AG04449 (cell line): Measurements from ENCODE around the gene PLAU.

ENCODE experiments used
- CTCF ChIA-PET: fragments of 350-600 bp; formaldehyde crosslinking; extraction: SDS; loops from one replicate; lab custom pipeline; 2021; ENCODE audit warnings: antibody characterized with exemption; lab: Yijun Ruan, JAX
- POLR2A ChIA-PET: fragments of 400-600, 350-600 bp; formaldehyde crosslinking; extraction: SDS; loops from one replicate; lab custom pipeline; 2020; ENCODE audit warnings: antibody characterized with exemption, inconsistent platforms; lab: Yijun Ruan, JAX
- DNase-seq: peaks from one replicate; pipeline ENCODE4 v3.0.0-alpha.2; 2010; ENCODE audit warnings: low read depth, low spot score
- H3K4me3 ChIP-seq: 2 replicates; pipeline ENCODE4 v1.5.1; 2011; ENCODE audit warnings: low read depth, mild to moderate bottlenecking, control low read depth, low read length
- TF ChIP-seq, protein P1 (sequence below): IDR thresholded peaks from one replicate; pipeline ENCODE4 v1.5.1; 2011; ENCODE audit warnings: mild to moderate bottlenecking, moderate library complexity, low read length, control low read depth, inconsistent platforms; ENCODE audit not compliant: insufficient read depth; ENCODE audit errors: missing control alignments

The PLAU gene

DNA sequence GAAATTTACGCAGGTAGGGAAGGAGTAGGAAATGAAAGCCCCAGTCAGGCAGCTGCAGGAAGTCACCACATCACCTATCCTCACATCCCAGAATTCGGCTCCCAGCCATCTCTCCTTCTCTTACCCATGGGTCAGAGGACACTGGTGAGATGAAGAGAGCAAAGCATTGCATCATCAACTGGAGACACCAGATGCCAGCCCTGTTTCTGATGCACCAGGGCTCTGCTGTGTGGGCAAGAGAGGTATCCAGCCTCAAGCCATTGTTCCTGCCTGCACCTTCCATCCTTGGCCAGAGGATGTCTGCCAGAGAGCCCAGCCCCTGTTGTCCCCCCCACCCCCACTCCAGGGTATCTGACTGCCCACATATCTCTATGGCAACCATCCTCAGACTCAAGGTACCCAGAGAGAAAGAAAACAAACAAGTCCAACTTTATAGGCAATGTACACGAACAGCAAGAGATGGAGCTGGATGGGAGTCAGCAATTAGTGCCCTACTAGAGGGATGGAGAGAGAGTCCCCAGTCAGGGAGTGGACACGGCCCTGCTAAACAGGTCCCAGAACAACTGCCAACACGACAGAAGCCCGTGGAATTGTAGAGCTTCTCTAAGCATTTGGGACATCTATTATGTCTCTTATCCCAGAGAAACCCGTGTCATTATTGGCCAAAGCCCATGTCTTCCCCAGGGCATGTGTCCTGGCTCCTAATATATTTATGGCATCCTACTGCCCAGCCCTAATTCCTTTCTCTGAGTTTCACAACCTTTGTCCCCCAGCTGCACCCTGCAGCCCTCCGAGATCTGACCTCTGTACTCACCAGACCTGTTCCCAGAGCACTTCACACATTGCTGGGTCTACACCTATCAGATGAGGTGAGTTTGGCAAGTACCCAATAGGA is 39.4 kb upstream of the PLAU start:
- no peak for DNase-seq
- ChIA-PET POLR2A (no interaction called here), CTCF (interaction anchor here (0.7 to 16.8 kb wide), 9 partner anchors 9 to 69 kb away, joined by 3 to 249 read pairs (median 4); no protein-coding TSS in a partner anchor)
- TF ChIP-seq, protein P1, sequence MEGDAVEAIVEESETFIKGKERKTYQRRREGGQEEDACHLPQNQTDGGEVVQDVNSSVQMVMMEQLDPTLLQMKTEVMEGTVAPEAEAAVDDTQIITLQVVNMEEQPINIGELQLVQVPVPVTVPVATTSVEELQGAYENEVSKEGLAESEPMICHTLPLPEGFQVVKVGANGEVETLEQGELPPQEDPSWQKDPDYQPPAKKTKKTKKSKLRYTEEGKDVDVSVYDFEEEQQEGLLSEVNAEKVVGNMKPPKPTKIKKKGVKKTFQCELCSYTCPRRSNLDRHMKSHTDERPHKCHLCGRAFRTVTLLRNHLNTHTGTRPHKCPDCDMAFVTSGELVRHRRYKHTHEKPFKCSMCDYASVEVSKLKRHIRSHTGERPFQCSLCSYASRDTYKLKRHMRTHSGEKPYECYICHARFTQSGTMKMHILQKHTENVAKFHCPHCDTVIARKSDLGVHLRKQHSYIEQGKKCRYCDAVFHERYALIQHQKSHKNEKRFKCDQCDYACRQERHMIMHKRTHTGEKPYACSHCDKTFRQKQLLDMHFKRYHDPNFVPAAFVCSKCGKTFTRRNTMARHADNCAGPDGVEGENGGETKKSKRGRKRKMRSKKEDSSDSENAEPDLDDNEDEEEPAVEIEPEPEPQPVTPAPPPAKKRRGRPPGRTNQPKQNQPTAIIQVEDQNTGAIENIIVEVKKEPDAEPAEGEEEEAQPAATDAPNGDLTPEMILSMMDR = no peak
- H3K4me3 ChIP-seq = no peak overlapping the region

- TF ChIP-seq, protein P1 = peak; percentile 52
- ChIA-PET CTCF (interaction anchor here (1.0 to 16.8 kb wide), 8 partner anchors 8 to 68 kb away, joined by 3 to 249 read pairs (median 4); no protein-coding TSS in a partner anchor), POLR2A (no interaction called here)
- DNase-seq = no peak
- H3K4me3 ChIP-seq = peak overlapping the region; percentile 12; the same call in 1 of the 2 replicates
These were observed 38.7 kb upstream of the PLAU start for GRCh38 chr10:73872190-73872710.

- ChIA-PET POLR2A (interaction anchor here (0.6 to 1.2 kb wide), 2 partner anchors 23 to 179 kb away, joined by 3 to 6 read pairs; no protein-coding TSS in a partner anchor), CTCF (interaction anchor here (1.1 to 17.1 kb wide), 7 partner anchors 10 to 68 kb away, joined by 3 to 518 read pairs (median 5); no protein-coding TSS in a partner anchor)
- DNase-seq = no peak
- H3K4me3 ChIP-seq = peak overlapping the region; percentile 76
- TF ChIP-seq, protein P1 = no peak
These were observed 37.6 kb upstream of the PLAU start for GRCh38 chr10:73873142-73873837.

DNA sequence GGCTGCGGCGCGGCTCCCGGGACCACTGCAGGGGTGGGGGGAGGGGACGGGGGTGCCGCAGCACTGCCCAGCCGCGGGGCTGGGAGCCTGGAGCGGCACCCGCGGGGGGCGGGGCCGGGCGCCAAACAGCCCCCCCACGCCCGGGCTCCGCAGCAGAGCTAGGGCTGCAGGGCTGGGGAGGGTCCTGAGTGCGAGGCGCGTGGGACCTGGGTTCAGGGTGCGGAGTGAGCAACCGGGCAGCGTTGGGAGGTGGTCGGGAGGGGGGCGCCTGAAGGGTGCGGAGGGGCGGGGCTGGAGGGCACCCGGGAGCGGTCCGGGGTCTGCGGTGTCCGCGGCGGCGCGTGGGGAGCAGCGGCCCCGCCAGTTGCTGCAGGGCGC is 37.1 kb upstream of the PLAU start:
- DNase-seq = no peak
- CTCF ChIA-PET = interaction anchor here (1.2 to 17.1 kb wide), 3 partner anchors 10 to 67 kb away, joined by 3 to 518 read pairs (median 16); no protein-coding TSS in a partner anchor
- H3K4me3 ChIP-seq = peak overlapping the region; percentile 76
- POLR2A ChIA-PET = interaction anchor here (0.6 to 1.2 kb wide), 2 partner anchors 23 to 178 kb away, joined by 3 to 6 read pairs; no protein-coding TSS in a partner anchor
- TF ChIP-seq, protein P1 = no peak

- ChIA-PET POLR2A (interaction anchor here (1.2 kb wide), 1 partner anchor 24 kb away, joined by 6 read pairs; no protein-coding TSS in a partner anchor), CTCF (interaction anchor here (1.2 to 17.1 kb wide), 6 partner anchors 11 to 100 kb away, joined by 3 to 518 read pairs (median 10); no protein-coding TSS in a partner anchor)
- peak within 1 kb of the TSS; percentile 76 for H3K4me3 ChIP-seq
- TF ChIP-seq, protein P1 = no peak
- DNase-seq = no peak
These were observed 36.4 kb upstream of the PLAU start, which contains the start of gene CAMK2G for GRCh38 chr10:73874267-73875138. Gene CAMK2G, minus strand, starts transcription at chr10:73874555. Its CDS starts 94 bp downstream, at chr10:73874461.
